Mesodermal cell (in vitro differentiated cells): ENCODE results near the gene TMEM163. TPM values are rescaled to one million over a fixed set of nuclear protein-coding genes. Genes with fewer than 3 reads are reported as not detected.
"Not testable (repeated sequence)": the region's sequence is repeated elsewhere in the genome, so short reads cannot be mapped to it uniquely, and the experiment has no call there.

Experiments used
- H3K27ac ChIP-seq: 2 replicates; pipeline ENCODE4 v1.7.0; 2013; ENCODE audit warnings: mild to moderate bottlenecking, low read depth, low read length, moderate library complexity; ENCODE audit not compliant: severe bottlenecking
- H3K36me3 ChIP-seq: 2 replicates; pipeline ENCODE4 v1.7.1; 2013; ENCODE audit warnings: mild to moderate bottlenecking, low read length, moderate library complexity; ENCODE audit not compliant: control insufficient read depth, insufficient read depth
- H3K4me1 ChIP-seq: one replicate; pipeline ENCODE4 v1.7.1; 2013; ENCODE audit warnings: mild to moderate bottlenecking, low read length; ENCODE audit not compliant: insufficient read depth, control insufficient read depth, poor library complexity, severe bottlenecking
- H3K4me3 ChIP-seq: 2 replicates; pipeline ENCODE4 v1.7.0; 2013; ENCODE audit warnings: low read length, control low read depth, mild to moderate bottlenecking; ENCODE audit not compliant: insufficient read depth, poor library complexity, severe bottlenecking; ENCODE audit errors: extremely low read depth
- H3K9me3 ChIP-seq: 2 replicates; pipeline ENCODE4 v1.7.1; 2013; ENCODE audit warnings: mild to moderate bottlenecking, low read length, moderate library complexity; ENCODE audit not compliant: control insufficient read depth
- WGBS, 2 experiments: methylation state at CpG; one replicate each; pipeline ENCODE4 v1.1.5; 2013; ENCODE audit warnings: missing lambda C conversion rate in 2 of 2; ENCODE audit not compliant: insufficient coverage in 2 of 2; 5-methylcytosine and 5-hydroxymethylcytosine counted together
- polyA plus RNA-seq, 2 experiments: library from polyadenylated mRNA; stranded (reverse); fragments of 50-300 nt; gene quantifications; one replicate each; pipeline ENCODE4 v1.2.3, GENCODE V29; 2013

Gene TMEM163
- 2.2 TPM for polyA plus RNA-seq (2013, experiment 1 of 2)
- polyA plus RNA-seq (2013, experiment 2 of 2) = 0.96 TPM

DNA sequence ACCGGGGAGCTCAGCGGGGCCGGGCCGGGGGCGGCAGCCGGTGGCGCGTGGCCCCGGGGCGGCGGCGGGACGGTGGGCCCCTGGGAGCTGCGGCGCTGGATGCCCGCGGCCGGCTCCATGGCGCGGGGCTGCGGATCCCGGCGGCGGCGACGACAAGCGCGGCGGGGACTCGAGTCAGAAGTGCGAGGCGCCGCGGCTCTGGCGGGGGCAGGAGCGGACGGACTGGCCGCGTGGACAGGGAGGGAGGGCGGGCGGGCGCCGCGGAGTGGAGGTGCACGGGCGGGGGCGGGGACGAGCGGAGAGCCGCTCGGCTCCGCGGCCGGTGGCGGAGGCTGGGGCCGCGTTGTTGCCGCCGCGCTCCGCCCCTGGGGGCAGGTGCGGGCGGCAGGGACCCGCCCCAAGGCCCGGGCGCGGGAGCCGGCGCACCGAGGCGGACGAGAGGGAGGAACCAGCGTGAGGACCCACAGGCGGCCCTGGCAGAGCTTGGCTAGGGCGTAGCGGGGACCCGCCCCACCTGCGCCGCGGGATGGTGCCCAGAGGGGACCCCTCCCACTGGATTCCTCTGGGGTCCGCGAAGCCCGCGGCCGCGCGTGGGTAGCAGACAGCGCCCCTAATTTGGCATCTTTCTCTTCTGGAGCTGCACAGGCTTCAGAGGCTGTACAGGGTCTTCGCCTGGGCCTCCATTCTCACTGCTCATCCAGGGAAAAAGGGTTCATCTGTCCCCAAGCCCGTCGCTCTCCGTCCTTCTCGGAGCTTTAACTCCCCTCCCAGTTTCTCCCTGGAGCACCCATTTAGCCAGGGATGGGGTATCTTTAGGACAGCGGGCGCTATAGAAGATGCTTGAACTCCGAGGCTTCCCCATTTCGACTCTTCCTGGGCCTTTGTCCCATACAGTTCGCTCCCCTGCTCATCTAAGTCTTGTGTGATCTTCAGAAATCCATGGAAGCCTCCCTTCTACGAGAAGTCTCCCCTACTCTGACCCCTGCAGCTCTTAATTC lies at the start of gene TMEM163:
Gene TMEM163, minus strand, starts transcription at position 184 of the 998 bp plus-strand sequence.
- peak within 1 kb of the TSS; percentile 26 for H3K4me3 ChIP-seq
- no peaks in the 10 kb centered on the region for H3K4me1 ChIP-seq
- H3K36me3 ChIP-seq = no peaks in the 10 kb centered on the region
- 11 to 12% methylated on average over 51 to 66 of the region's 99 CpGs for WGBS, 2 experiments
- no peak within 1 kb of the TSS for H3K27ac ChIP-seq
- no peaks in the 10 kb centered on the region for H3K9me3 ChIP-seq

DNA sequence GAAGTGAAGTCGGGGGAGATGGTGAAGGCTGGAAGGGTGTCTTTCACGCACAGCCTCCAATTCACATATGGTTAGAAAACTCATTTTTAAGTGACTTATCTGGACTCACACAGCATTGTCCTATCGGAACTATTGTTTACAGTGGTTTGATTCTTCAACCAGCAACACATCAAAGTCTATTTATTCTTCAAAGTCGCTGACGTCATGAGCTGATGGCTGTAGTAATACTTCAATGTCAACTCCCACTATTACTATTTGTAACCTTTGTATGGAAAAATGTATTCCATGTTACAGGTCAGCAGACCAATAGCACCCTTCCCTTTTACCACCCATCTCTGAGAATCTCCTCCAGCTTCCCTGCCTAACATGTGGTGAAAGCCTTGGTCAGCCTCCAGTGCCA lies 47.8 kb upstream of the TMEM163 start:
- Histone ChIP-seq H3K4me3 (no peak overlapping the region), H3K9me3 (no peaks in the 10 kb centered on the region), H3K4me1 (peaks cover 16% of the 10 kb centered on the region), H3K27ac (no peak overlapping the region), H3K36me3 (no peaks in the 10 kb centered on the region)
- 90% methylated on average over 1 of the region's 5 CpGs; no CpG with 5 or more reads in 1 of the 2 experiments for WGBS, 2 experiments

DNA sequence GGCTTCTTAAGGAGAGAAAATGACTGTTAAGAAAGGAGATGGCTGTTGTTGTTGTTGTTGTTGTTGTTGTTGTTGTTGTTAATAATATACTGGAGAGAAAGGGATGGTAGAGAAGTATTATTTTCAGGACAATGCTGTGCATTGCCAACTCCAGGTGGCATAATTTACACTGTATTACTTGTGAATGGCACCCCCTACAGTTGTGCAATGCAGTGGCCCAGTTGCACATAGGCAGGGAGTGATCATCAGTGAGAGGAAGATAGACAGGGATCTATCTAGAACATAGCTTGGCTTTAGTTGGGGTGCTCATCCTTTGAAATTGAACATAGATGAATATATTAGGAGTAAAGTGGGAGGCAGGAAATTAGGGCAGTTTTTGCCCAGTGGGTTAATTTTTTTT lies 47.2 kb upstream of the TMEM163 start:
- no peak overlapping the region for H3K27ac ChIP-seq
- no peaks in the 10 kb centered on the region for H3K9me3 ChIP-seq
- no peak overlapping the region for H3K4me3 ChIP-seq
- no peaks in the 10 kb centered on the region for H3K36me3 ChIP-seq
- H3K4me1 ChIP-seq = peaks cover 19% of the 10 kb centered on the region

DNA sequence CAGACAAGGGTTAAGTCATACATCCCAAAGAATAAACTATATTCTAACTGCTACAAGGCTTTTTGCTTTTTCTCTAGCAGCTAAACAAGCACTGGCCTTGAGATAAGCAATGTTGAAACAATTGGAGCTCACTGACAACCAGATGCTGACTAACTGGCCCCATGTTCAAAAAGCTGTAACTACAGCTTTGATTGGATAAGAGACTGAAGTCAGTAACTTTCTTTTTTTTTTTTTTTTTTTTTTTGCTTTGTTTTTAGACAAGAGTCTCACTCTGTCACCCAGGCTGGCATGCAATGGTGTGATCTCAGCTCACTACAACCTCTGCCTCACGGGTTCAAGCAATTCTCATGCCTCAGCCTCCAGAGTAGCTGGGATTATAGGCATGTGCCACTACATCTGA lies 45.4 kb upstream of the TMEM163 start:
- Histone ChIP-seq H3K36me3 (no peaks in the 10 kb centered on the region), H3K27ac (peak overlapping the region; percentile 84), H3K4me3 (no peak overlapping the region), H3K4me1 (peaks cover 20% of the 10 kb centered on the region), H3K9me3 (no peaks in the 10 kb centered on the region)
- 80 to 100% methylated on average over 1 of the region's 1 CpG for WGBS, 2 experiments

DNA sequence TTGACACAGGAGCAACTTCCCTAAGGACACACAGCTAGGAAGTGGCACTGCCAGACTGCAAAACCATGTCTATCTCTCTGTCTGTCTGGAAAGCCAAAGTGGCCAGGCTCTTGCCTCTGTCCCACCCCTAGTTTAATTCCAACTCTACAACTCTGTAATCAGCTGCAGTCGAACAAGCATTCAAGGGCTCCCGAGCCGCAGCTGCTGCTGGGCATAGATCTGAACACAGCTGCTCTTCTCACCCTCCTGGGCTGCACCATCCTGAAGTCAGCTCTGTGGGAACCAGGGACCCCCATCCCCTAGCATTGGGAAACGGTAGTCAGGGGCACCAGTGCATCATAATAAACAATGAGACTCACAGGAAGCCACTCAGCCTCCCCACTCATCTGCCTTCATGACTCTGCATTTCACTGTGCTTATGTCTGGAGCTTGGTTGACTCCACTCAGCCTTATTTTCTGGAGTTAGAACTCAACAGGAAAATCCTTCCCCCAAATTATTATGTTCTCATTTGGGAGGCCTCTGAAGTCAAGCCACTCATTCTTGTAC lies 44.4 kb upstream of the TMEM163 start:
- Histone ChIP-seq H3K36me3 (no peaks in the 10 kb centered on the region), H3K4me1 (peaks cover 20% of the 10 kb centered on the region), H3K9me3 (no peaks in the 10 kb centered on the region), H3K4me3 (no peak overlapping the region), H3K27ac (peak overlapping the region; percentile 84)
- WGBS, 2 experiments = 72 to 90% methylated on average over 4 of the region's 4 CpGs

DNA sequence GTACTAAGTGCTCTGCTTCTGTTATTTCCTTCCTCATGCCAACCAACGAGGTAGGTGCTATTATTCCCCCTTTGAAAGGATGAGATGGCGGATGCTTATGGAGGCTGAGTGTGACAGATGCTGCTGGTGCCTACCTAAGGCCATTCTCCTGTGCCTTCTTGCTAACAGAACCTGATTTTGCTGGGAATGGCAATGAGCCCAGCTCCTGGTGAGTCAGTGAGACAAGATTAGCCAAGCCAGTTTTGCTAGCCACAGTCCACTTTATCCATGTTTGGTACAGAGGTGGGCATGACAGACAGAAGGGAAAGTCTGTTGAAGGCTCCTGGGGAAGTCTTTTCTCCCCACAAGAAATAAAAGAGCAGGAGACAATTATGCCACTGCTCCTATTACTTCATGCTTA lies 43.7 kb upstream of the TMEM163 start:
- Histone ChIP-seq H3K27ac (no peak overlapping the region), H3K36me3 (no peaks in the 10 kb centered on the region), H3K4me3 (no peak overlapping the region), H3K4me1 (peaks cover 20% of the 10 kb centered on the region), H3K9me3 (no peaks in the 10 kb centered on the region)
- WGBS, 2 experiments = 60 to 100% methylated on average over 1 of the region's 2 CpGs

DNA sequence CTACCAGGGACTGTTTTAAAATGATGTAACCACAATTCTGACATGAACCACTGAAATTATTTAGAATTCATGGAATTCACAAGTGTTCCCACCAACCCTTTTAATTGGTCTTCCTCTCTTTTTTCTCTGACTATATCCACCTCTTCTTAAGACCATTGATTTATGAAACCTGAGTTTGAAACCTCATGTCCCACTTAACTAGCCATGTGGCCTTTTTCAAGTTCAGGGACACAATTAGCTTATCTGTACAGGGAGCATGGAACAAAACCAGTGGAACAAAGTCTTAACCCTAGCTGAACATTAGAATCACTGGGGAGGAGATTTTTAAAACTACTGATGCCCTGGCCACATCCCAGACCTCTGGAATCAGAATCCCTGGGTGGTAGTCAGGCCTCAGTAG lies 41.6 kb upstream of the TMEM163 start:
- Histone ChIP-seq H3K4me3 (no peak overlapping the region), H3K4me1 (peaks cover 20% of the 10 kb centered on the region), H3K9me3 (no peaks in the 10 kb centered on the region), H3K36me3 (no peaks in the 10 kb centered on the region), H3K27ac (no peak overlapping the region)

DNA sequence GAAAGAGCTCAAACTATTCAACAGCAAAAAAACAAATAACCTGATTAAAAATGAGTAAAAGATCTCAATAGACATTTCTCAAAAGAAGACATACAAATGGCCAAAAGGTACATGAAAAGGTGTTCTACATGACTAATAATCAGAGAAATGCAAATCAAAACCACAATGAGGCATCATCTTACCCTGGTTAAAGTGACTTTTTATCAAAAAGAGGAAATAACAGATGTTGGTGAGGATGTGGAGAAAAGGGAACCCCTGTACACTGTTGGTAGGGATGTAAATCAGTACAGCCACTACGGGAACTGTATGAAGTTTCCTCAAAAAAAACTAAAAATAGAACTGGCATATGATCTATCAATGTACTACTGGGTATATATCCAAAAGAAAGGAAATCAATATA lies 39.8 kb upstream of the TMEM163 start:
- no peak overlapping the region for H3K27ac ChIP-seq
- no peaks in the 10 kb centered on the region for H3K9me3 ChIP-seq
- H3K4me1 ChIP-seq = peaks cover 18% of the 10 kb centered on the region
- H3K4me3 ChIP-seq = no peak overlapping the region
- WGBS, 2 experiments = no CpG with 5 or more reads among the region's 1 CpG
- H3K36me3 ChIP-seq = no peaks in the 10 kb centered on the region

DNA sequence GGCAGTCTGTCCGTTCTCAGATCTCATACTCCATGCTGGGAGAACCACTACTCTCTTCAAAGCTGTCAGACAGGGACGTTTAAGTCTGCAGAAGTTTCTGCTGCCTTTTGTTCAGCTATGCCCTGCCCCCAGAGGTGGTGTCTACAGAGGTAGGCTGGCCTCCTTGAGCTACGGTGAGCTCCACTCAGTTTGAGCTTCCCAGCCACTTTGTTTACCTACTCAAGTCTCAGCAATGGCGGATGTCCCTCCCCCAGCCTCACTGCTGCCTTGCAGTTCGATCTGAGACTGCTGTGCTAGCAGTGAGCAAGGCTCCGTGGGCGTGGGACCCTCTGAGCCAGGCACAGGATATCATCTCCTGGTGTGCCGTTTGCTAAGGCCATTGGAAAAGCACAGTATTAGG lies 33.2 kb upstream of the TMEM163 start:
- not testable (repeated sequence) for H3K36me3 ChIP-seq, H3K27ac ChIP-seq, H3K4me1 ChIP-seq, H3K9me3 ChIP-seq, H3K4me3 ChIP-seq
- WGBS, 2 experiments = 46 to 61% methylated on average over 6 to 8 of the region's 8 CpGs

DNA sequence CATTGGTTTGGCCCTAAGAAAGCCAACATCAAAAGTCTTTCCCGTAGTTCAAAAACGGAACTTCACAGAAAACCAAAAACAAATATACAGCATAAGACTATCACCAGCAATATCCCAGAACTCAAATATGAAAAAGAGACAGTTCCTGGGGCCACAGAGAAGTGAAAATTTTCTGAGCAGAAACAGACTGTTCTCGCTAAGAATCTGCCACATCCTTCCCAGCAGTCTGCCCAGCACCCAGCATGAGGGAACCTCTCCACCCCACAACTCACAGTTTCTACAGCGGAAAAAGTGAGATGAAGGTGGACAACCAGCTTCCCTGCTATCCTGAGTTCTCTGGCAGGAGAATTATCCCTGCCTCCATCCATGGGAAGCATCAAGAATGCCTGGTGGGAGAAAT lies 26.7 kb upstream of the TMEM163 start:
- no peaks in the 10 kb centered on the region for H3K4me1 ChIP-seq
- no peaks in the 10 kb centered on the region for H3K9me3 ChIP-seq
- H3K27ac ChIP-seq = no peak overlapping the region
- H3K36me3 ChIP-seq = no peaks in the 10 kb centered on the region
- WGBS, 2 experiments = 100% methylated on average over 2 of the region's 4 CpGs; no CpG with 5 or more reads in 1 of the 2 experiments
- H3K4me3 ChIP-seq = no peak overlapping the region

DNA sequence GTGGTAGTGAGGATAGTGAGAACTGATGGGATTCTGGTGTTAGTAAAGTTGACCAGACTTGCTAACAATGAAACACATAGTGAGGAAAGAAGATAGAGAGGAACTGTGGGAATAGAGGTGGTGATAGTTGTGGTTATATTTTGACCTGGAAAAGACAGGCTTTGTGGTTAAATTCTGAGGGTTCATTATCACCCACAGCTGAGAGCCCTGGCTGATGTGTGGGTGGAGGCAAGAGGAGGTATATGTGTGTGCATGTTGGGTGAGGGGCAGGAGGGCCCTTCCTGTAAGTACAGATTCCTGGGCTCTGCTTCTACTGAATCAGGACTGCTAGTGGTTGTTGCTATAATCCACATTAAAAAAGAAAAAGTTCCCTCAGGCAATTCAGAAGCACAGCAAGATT lies 26.2 kb upstream of the TMEM163 start:
- Histone ChIP-seq H3K36me3 (no peaks in the 10 kb centered on the region), H3K27ac (no peak overlapping the region), H3K9me3 (no peaks in the 10 kb centered on the region), H3K4me3 (no peak overlapping the region), H3K4me1 (no peaks in the 10 kb centered on the region)
